Measurements from ENCODE around the gene DNAJB4. TPM values are rescaled to one million over a fixed set of nuclear protein-coding genes. Genes with fewer than 3 reads are reported as not detected.
"Not testable (repeated sequence)": the region's sequence is repeated elsewhere in the genome, so short reads cannot be mapped to it uniquely, and the experiment has no call there.

The DNAJB4 gene
- polyA plus RNA-seq (ENCODE audit: insufficient read length in 4 of 4): 10 to 100 TPM; 38.2 to 46.3 (median 42.3) TPM

DNA sequence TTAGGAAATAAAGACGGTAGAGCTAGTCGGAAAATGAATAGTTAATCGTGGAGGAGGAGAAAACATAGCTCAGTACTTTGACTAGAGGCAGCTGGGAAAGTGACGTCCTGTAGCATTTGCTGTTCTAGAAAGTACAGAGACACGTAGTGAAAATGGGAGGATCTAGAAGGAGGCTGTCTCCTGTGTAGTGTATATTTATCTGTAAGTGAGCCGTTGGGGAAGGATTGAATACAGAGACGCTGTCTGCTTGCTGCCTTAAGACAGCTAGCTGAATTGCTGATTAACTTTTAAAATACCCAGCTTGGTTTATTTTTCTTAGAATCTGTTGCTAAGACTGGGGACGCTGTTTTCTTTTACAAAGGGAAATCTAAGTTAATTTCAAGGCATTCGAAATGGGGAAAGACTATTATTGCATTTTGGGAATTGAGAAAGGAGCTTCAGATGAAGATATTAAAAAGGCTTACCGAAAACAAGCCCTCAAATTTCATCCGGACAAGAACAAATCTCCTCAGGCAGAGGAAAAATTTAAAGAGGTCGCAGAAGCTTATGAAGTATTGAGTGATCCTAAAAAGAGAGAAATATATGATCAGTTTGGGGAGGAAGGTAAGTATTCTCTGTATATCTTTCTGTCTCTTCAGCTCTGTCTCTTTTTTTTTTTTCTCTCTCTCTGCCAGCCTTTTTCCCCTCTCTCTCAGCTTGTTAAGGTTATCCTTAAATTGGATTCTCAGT is at the start of gene DNAJB4:
TSS of gene DNAJB4 (plus strand) at position 221 of the 729 bp plus-strand sequence. CDS start at position 393, 172 bp downstream.
- peak; percentile 88 to 94 (median 92) for DNase-seq (ENCODE audit: low read depth in 4 of 4, low spot score in 3 of 4)

DNA sequence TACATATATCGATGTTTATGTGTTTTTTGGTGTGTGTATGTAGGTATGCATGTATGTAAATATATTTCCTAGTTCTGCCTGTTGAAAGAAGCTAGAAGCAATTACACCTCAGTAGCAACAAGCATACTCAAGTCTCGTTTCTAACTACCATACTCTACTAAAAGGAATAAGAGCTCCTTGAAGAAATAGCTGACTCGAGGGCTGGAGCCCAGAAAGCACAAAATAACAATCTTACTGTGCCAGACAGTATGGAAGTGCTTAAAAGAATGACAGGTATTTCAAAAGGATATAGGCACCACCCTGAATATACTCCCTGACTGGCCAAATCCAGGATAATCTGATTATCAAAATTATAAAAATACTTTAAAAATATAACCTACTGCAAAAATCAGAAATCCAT is 49.0 kb upstream of the DNAJB4 start:
- DNase-seq (ENCODE audit: low read depth in 4 of 4, low spot score in 3 of 4): no peak

DNA sequence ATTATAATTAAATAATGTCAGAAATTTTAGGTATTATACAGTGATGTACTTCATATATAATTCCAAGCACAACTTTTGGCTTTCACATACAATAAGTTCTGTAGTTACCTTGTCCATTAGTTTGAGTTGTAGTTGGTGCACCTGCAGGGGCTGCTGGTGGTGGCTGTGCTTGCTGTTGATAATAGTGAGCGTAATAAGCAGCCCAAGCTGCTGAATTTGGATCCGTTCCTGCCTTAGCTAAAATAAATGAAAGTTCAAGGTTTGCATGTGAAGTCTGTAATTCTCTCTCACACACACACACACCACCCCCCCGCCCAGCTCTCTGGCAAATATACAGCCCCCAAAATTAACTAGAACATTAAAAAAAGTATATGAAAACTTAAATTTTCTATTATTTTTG is 48.3 kb upstream of the DNAJB4 start:
- DNase-seq (ENCODE audit: low read depth in 4 of 4, low spot score in 3 of 4): no peak

DNA sequence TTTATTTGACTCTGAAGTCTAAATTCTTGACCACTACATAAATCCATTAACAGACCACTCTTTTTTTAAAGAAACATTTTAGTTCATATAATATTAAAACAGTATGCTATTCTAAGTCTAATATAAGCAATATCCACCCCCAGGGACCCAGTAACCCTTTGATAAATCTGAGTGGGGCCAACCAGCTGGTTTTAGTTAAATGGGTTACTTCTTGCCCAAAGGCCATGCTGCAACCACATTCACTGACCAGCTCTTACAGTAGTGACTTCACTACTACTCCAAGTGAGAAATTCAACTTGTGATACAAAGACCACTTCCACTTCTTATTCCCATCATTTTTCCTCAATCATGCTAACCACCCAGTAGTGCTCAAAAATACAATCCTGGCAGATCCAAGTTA is 46.3 kb upstream of the DNAJB4 start:
- no peak for DNase-seq (ENCODE audit: low read depth in 4 of 4, low spot score in 3 of 4)

DNA sequence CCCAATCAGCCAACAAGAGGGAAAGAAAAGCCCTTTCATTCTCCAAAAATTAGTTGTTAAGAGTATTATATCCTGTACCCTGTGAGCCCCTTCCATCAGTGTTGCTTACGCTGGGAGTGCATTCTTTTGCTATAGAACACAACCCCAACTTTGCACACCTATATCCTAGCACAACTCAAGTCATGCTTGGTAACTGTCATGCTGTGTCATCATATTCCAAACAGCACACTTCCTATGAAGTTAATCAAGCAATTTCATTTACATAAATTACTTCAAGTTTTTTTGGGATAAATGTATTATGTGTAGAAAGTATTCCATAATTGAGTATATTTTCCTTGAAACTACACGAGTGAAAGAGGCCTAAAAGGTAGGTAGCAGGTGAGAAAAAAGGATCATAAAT is 45.9 kb upstream of the DNAJB4 start:
- DNase-seq (ENCODE audit: low read depth in 4 of 4, low spot score in 3 of 4): no peak

DNA sequence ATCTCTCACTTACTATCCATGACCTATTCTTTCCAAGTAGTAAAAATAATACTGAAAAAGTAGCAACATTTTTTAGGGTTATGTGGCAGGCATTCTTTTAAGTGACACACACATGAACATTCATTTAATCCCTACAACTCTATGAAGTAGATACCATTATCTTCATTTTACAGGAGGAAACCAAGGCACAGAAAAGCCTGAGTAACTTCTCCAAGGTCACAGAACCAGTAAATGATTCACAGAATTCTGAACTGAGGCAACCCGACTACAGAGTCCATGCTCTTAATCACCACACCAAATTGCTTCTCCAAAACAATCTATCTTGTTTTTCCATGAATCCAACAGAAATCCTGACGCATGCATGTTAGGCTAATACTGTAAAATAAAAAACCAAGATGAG is 43.3 kb upstream of the DNAJB4 start:
- no peak for DNase-seq (ENCODE audit: low read depth in 4 of 4, low spot score in 3 of 4)

DNA sequence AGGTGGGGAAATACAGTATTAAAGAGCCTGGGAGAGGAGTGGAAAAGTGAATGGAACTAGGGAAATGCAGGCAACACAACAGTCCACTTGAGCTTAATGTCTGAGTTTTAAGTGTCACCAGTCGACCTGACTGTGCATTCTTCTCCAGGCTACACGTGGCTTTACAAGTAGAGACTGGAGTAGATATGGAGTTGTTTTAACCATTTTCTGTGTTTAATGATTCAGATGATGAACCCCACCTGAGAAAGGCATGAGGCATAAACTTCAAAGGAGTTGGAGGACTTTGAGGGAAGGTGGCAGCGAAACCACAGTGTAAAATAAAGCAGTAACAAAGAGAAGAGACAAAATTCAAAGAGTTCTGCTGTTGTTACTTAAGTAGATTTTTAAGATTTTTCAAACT is 38.4 kb upstream of the DNAJB4 start:
- DNase-seq (ENCODE audit: low read depth in 4 of 4, low spot score in 3 of 4): no peak

DNA sequence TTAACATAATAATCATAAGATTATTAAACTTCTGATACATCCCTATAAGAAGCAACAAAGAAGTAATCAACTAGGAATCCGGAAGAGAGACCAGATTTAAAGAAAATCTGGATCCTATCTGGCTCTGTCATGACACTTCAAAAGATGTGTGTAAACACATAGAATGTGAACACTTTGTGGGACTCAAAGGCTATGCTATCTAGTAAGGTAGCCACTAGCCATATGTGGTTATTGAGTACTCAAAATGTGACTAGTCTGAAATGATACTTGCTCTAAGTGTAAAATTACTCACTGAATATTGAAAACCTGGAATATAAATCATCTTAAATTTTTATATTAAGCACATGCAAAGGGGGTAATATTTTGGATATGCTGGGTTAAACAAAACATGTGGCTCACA is 34.5 kb upstream of the DNAJB4 start:
- DNase-seq (ENCODE audit: low read depth in 4 of 4, low spot score in 3 of 4): no peak

DNA sequence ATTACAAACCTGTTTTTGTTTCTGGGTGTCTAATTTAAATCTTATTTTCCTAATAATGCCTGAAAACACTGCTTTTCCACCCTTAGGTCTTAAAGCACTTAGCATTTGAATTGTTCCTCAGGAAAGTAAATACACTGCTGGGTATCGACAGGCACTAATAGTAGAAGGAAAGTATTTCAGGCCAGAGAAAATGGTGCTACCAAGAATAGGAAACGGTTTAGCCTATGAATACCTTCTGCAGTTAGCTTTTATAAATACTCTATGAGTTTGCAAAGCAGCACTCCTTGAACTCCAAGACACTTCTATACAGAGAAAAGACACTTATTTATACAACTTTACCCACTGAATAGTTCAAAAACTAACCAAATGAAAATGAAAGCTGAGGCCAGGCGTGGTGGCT is 32.7 kb upstream of the DNAJB4 start:
- DNase-seq (ENCODE audit: low read depth in 4 of 4, low spot score in 3 of 4): no peak

DNA sequence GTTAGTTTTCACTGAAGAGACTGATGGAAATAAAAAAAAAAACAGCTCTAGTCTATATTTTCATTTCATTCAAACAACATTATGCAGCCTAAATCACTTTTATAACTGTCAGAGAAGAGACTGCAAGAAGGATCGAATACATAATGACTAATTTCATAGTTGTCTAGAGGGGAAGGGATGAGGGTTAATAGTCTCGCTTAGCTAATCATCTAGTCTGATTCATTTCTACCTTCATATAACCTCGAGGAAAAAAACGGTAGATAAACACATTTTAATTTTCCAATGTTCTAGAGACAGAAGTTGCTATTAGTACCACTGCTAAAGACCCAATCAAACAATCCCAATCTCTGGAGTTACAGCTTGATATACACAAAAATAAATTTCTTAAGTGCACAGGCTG is 29.4 kb upstream of the DNAJB4 start:
- no peak for DNase-seq (ENCODE audit: low read depth in 4 of 4, low spot score in 3 of 4)

DNA sequence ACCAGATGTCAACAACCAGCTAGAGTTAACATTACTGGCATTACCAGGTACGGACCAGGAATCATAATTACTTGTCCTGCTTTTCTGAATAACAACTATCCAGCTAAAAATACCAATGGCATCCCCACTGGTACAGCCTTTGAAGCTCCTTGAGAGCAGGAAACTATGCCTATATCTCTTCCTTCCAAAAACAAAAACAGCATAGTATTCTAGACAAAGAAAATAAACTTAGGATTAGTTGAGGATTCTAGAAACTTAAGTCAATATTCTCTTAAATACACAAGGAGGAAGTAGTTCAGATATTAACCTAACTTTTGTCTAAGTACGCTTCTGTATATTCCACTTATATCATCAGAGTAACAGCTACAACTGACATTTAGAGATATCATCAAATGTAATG is 28.8 kb upstream of the DNAJB4 start:
- DNase-seq (ENCODE audit: low read depth in 4 of 4, low spot score in 3 of 4): no peak

DNA sequence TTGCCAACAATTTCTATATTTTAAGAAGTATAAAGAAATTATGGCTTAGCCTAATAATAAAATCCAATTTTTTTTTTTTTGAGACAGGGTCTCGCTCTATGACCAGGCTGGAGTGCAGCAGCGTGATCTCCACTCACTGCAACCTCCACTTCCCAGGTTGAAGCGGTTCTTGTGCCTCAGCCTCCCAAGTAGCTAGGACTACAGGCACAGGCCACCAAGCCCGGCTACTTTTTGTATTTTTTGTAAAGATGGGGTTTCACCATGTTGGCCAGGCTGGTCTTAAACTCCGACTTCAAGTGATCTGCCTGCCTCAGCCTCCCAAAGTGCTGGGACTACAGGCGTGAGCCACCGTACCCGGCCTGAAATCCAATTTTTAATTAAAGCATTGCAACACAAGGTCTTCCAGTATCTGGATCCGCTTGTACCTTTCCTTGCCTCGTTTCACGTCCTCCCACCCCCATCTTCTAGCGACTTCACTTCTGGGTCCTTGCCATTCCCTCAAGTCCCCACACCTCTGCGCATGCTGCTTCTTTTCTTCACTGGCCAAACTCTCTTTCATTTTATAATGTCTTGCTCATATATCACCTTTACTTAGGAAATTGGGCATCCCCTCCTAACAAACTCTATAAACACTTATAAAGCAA is 28.2 kb upstream of the DNAJB4 start:
- no peak for DNase-seq (ENCODE audit: low read depth in 4 of 4, low spot score in 3 of 4)

DNA sequence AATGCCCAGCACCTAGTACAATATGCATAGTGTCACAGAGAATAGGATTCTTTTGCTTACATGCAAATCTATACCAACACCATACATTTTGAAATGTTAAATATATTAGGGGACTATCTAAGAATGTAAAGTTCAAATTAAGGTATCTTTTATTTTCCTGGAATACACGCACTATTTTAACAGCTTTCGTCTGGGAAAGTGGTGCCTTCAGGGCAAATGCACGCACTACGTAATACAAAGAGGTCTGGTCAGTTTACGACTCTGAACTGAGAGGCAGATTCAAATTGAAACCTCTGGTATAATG is 26.8 kb upstream of the DNAJB4 start:
- DNase-seq (ENCODE audit: low read depth in 4 of 4, low spot score in 3 of 4): no peak

DNA sequence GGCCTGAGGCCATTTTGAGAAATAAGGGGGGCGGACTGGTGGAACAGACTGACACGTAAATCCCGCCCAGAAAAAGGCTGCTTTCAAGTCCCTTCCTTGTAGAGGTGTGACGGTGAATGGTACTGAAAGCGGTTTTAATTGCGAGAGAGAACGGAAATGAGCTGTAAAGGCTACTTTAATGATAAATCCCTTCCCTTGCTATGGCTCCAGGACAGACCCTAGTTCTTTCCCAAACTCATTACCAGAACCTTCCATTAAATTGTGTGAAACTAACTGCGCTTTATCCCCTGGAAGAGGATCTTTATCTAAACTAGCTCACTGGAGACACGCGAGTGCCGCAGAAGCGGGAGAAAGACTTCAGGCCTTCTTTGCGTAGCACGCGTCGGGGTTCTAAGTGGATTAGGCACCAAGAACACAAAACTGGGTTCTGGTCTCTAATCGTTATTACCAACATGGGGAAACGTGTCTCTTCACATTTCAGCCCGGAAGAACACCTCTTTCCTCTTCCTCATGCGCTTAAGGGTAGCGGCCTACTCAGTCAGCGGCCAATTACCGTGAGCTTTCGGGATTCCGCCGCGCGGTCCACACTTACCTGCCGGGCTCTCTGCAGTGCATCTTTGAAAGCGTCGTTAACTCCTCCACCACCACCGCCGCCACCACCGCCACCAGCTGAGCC is 26.3 kb upstream of the DNAJB4 start:
- peak; percentile 75 to 84 (median 78) for DNase-seq (ENCODE audit: low read depth in 4 of 4, low spot score in 3 of 4)

DNA sequence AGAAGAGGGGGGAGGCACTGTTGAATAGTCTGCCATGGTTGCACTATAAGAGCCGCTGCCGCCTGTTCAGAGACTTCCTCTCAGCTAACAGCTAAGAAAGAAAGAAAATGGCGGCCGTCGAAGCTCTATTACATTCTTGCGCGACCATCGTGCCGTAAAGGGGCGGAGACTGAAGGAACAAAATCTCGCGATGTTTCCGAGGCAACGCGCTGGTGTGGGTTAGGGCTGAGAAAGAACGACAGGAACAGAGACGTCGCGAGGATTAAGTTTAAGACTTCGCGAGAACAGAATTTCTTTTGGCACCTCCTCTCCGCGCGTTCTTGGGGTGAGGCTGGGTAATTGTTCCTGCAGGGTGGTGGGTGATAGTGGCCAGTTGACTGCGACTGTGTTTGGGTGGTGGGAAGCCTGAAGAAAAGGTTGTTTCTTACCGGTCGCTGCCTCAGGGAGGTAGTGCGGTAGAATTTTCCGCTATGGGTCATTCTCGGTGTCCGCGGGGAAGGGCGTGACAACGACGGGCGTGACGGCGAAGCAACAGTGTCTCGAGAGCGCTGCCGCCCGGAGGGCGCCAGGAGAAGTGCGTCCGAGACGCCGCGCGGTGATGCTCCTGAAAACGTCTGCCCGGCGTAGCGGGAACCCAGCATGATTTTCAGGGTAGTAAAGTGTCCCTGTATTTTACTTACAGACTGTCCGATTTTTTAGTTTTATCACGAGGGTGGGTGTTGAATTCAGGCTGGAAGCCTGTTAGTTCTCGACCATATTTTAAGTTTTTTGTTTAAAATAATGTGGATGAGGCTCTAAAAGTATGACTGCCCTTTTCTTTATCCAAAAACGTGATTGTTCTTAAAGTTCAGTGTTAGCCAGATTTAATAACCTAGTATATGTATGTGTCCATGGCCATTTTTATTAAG is 25.5 kb upstream of the DNAJB4 start, which contains the start of gene FUBP1:
TSS of gene FUBP1 (minus strand) at position 104 of the 908 bp plus-strand sequence. CDS start at position 36, 68 bp downstream.
- peak; percentile 98 to 99 (median 99) for DNase-seq (ENCODE audit: low read depth in 4 of 4, low spot score in 3 of 4)

DNA sequence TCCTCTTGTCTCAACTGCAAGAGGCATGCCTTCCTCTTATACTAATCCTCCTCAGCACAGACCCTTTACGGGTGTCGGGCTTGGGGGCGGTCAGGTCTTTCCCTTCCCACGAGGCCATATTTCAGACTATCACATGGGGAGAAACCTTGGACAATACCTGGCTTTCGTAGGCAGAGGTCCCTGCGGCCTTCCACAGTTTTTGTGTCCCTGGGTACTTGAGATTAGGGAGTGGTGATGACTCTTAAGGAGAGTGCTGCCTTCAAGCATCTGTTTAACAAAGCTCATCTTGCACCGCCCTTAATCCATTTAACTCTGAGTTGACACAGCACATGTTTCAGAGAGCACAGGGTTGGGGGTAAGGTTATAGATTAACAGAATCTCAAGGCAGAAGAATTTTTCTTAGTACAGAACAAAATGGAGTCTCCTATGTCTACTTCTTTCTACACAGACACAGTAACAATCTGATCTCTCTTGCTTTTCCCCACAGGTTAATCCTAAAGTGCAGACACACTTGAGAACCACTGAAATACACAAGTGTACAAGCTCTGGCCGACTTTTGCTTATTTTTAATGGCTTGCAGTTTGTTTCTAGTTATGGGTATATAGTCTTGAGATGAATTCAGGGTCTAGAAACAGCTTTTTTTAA is 21.3 kb upstream of the DNAJB4 start:
- DNase-seq (ENCODE audit: low read depth in 4 of 4, low spot score in 3 of 4): not testable (repeated sequence)

DNA sequence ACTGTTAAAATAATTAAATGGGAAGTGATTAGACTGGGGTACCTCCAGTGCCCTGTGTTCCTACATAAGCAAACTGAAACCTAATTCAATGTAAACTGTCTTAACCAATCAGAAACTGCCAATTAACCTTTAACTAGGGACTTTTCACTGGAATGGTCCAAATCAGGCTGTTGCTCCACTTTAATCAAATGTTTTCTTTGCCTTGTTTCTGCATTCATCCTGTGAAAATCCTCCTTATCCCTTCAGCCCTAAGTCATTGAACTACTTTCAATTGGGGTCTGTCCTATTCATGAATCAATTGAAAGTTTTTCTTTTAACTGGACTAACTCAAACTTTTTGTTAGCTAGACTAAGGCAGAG is 20.8 kb upstream of the DNAJB4 start:
- DNase-seq (ENCODE audit: low read depth in 4 of 4, low spot score in 3 of 4): no peak

DNA sequence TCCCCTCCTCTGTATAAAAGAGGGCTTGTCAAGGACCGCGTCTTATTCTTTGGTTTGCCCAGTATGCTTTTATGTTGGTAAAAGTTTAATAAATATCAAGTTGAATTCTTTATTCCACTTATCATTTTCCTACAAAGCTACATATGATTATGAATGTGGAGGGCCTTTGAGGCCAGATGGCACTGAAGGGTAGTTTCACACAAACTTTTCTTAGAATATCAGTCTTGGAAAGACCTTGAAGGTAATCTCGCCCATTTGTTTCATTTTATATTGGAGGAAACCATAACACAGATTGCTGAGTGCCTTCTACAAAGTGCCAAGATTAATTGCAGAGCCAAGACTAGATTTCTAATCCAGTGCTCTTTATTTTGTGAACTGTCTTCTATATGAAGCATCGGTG is 20.1 kb upstream of the DNAJB4 start:
- no peak for DNase-seq (ENCODE audit: low read depth in 4 of 4, low spot score in 3 of 4)

DNA sequence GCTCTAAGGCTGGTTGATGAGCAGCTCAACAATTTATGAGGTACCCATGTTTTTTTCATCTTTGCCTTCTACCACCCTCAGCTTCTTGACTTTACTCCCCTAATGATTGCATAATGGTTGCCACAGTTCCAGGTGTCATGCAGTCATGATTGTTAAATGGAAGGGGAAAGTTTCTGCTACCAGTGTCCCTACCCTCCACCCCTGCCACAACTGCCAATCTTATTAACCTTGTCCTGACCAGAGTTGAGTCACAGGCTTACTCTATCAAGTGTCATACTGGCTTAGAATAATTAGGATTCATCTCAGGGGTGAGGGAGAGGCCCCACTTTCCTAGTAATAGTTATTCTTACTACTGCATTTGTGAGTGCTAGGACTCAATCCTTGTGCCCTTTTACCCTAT is 17.9 kb upstream of the DNAJB4 start:
- DNase-seq (ENCODE audit: low read depth in 4 of 4, low spot score in 3 of 4): no peak

DNA sequence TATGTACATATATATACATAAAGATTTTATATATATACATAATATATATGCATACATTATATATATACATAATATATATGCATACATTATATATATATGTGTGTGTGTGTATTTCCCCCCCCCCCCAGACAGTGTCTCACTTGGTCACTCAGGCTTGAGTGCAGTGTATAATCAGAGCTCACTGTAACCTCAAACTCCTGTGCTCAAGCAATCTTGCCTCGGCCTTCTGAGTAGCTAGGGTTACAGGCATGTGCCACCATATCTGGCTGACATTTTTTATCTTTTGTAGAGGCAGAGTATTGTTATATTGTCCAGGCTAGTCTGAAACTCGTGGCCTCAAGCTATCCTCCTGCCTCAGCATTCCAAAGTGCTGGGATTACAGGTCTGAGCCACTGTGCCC is 16.8 kb upstream of the DNAJB4 start:
- no peak for DNase-seq (ENCODE audit: low read depth in 4 of 4, low spot score in 3 of 4)

All from left renal pelvis (tissue), 4 donors.